MM.1S (cell line): ENCODE measurements around the gene CSF3.

Experiments
- DNase-seq: peaks from one replicate; pipeline ENCODE4 v3.0.0-alpha.2; 2015
- H2AFZ ChIP-seq: fragments of 300-600 bp; sonication (generic); 2 replicates; pipeline ENCODE4 v1.6.0; 2016; ENCODE audit warnings: antibody characterized with exemption, low read length
- H3F3A ChIP-seq: fragments of 300-600 bp; sonication (generic); 2 replicates; pipeline ENCODE4 v1.6.1; 2016; ENCODE audit warnings: mild to moderate bottlenecking, antibody characterized with exemption, low read length, moderate library complexity, mixed read lengths; ENCODE audit not compliant: insufficient read depth
- H3K27ac ChIP-seq: fragments of 300-600 bp; sonication (generic); 2 replicates; pipeline ENCODE4 v1.5.1; 2016; ENCODE audit warnings: mild to moderate bottlenecking, low read length
- H3K27me3 ChIP-seq: fragments of 300-600 bp; sonication (generic); replicated peaks from 2 replicates; pipeline ENCODE4 v1.6.0; 2016; ENCODE audit warnings: low read length; ENCODE audit not compliant: insufficient read depth
- H3K36me3 ChIP-seq: fragments of 300-600 bp; sonication (generic); replicated peaks from 2 replicates; pipeline ENCODE4 v1.6.1; 2016; ENCODE audit warnings: mild to moderate bottlenecking, low read length, mixed read lengths; ENCODE audit not compliant: insufficient read depth
- H3K4me1 ChIP-seq: fragments of 300-600 bp; sonication (generic); 2 replicates; pipeline ENCODE4 v1.6.1; 2016; ENCODE audit warnings: low read length, mixed read lengths
- H3K4me2 ChIP-seq: fragments of 300-600 bp; sonication (generic); 2 replicates; pipeline ENCODE4 v1.6.0; 2016; ENCODE audit warnings: low read depth, low read length
- H3K4me3 ChIP-seq: fragments of 300-600 bp; sonication (generic); 2 replicates; pipeline ENCODE4 v1.5.1; 2016; ENCODE audit warnings: low read length, mixed read lengths
- H3K79me2 ChIP-seq: fragments of 300-600 bp; sonication (generic); 2 replicates; pipeline ENCODE4 v1.6.1; 2016; ENCODE audit warnings: mixed run types, low read length, mixed read lengths
- H3K9ac ChIP-seq: fragments of 300-600 bp; sonication (generic); 2 replicates; pipeline ENCODE4 v1.6.1; 2016; ENCODE audit warnings: low read length, mixed read lengths
- H3K9me2 ChIP-seq: fragments of 300-600 bp; sonication (generic); replicated peaks from 2 replicates; pipeline ENCODE4 v1.6.1; 2016; ENCODE audit warnings: mild to moderate bottlenecking, low read length, mixed read lengths; ENCODE audit not compliant: insufficient read depth
- H3K9me3 ChIP-seq: fragments of 300-600 bp; sonication (generic); replicated peaks from 2 replicates; pipeline ENCODE4 v1.6.1; 2016; ENCODE audit warnings: mild to moderate bottlenecking, low read length, mixed read lengths; ENCODE audit not compliant: insufficient read depth
- H4K20me1 ChIP-seq: fragments of 300-600 bp; sonication (generic); 2 replicates; pipeline ENCODE4 v1.6.1; 2016; ENCODE audit warnings: mild to moderate bottlenecking, low read length, moderate library complexity, mixed read lengths; ENCODE audit not compliant: insufficient read depth
- CTCF ChIP-seq: fragments of 300-600 bp; sonication (generic); IDR thresholded peaks from 2 replicates; pipeline ENCODE4 v1.5.1; 2016; ENCODE audit warnings: antibody characterized with exemption, low read length, mixed read lengths
- EZH2 ChIP-seq: fragments of 300-600 bp; sonication (generic); optimal IDR thresholded peaks from 2 replicates; pipeline ENCODE3; 2017; ENCODE audit warnings: low read depth, mild to moderate bottlenecking, antibody characterized with exemption, low read length, mixed read lengths
- EZH2phosphoT487 ChIP-seq: fragments of 300-600 bp; sonication (generic); IDR thresholded peaks from 2 replicates; pipeline ENCODE4 v1.6.1; 2018; ENCODE audit warnings: antibody characterized with exemption, low read length

Gene CSF3

GRCh38 chr17:39988206-39988810, 26.9 kb upstream of the CSF3 start:
- Histone ChIP-seq H3K9me2 (no peaks in the 10 kb centered on the region), H3K9ac (no peak overlapping the region), H3K27me3 (no peaks in the 10 kb centered on the region), H4K20me1 (no peaks in the 10 kb centered on the region), H3K79me2 (peaks cover 57% of the 10 kb centered on the region), H3K27ac (no peak overlapping the region), H3K4me2 (no peak overlapping the region), H3K9me3 (no peaks in the 10 kb centered on the region), H2AFZ (no peak overlapping the region), H3K4me3 (no peak overlapping the region), H3K4me1 (no peaks in the 10 kb centered on the region), H3K36me3 (peaks cover 42% of the 10 kb centered on the region), H3F3A (no peaks in the 10 kb centered on the region)
- DNase-seq: no peak
- TF ChIP-seq EZH2phosphoT487 (no peak), EZH2 (no peak), CTCF (no peak)

DNA sequence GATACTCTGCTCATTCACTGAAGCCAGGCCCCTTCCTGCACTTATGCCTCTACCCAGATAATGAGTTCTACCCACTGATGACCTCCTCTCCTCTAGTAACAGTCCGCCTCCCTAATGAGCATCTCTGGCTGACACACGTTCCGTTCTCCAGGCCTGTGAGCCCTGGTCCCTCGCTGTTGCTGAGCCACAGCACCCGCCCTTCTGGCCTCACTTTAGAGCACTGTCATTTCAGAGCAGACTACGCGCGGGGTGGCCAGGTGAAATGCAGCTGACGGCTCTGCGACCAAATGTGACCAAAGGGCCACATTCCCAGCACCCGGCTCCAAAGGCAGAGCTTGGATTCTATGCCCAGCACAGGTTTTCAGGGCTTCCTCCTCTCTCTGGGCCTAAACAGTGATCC, 20.8 kb upstream of the CSF3 start:
- peaks cover 8% of the 10 kb centered on the region; the same call in 1 of the 2 replicates for H3K79me2 ChIP-seq
- H3F3A ChIP-seq: no peaks in the 10 kb centered on the region; the same call in 1 of the 2 replicates
- no peaks in the 10 kb centered on the region for H3K4me1 ChIP-seq
- no peak overlapping the region for H3K4me2 ChIP-seq
- DNase-seq: no peak
- H3K9ac ChIP-seq: no peak overlapping the region
- H2AFZ ChIP-seq: no peak overlapping the region
- no peaks in the 10 kb centered on the region for H3K9me3 ChIP-seq
- no peak for TF ChIP-seq EZH2
- no peak for TF ChIP-seq EZH2phosphoT487
- TF ChIP-seq CTCF: no peak
- no peak overlapping the region for H3K4me3 ChIP-seq
- no peaks in the 10 kb centered on the region for H3K9me2 ChIP-seq
- H4K20me1 ChIP-seq: no peaks in the 10 kb centered on the region
- no peaks in the 10 kb centered on the region for H3K27me3 ChIP-seq
- no peak overlapping the region for H3K27ac ChIP-seq
- peaks cover 28% of the 10 kb centered on the region; the same call in 1 of the 2 replicates for H3K36me3 ChIP-seq

DNA sequence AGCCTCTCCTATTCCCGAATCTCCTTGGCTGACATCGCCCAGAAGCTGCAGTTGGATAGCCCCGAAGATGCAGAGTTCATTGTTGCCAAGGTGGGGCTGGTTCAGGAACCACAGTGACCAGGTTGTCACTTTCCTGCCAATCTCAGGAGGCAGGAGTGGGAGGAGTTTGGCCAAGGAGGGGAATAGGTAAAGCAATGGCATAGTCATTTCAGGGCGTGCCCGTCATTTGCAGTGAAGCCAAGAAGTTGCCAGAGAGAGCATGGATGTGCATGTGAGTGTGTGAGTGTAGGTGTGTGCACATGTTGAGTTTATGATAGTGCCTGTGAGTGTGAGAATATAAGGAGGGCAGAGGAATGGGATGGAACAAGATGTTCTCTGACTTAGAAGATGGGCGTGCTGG, 19.8 kb upstream of the CSF3 start:
- TF ChIP-seq EZH2phosphoT487 (no peak), EZH2 (no peak), CTCF (no peak)
- no peaks in the 10 kb centered on the region for H3K4me1 ChIP-seq
- peaks cover 4% of the 10 kb centered on the region; the same call in 1 of the 2 replicates for H3F3A ChIP-seq
- H2AFZ ChIP-seq: no peak overlapping the region
- H3K4me3 ChIP-seq: no peak overlapping the region
- no peak overlapping the region for H3K9ac ChIP-seq
- H3K4me2 ChIP-seq: no peak overlapping the region
- H3K27me3 ChIP-seq: no peaks in the 10 kb centered on the region
- no peak for DNase-seq
- H3K9me2 ChIP-seq: no peaks in the 10 kb centered on the region
- peaks cover 5% of the 10 kb centered on the region; the same call in 1 of the 2 replicates for H3K79me2 ChIP-seq
- H3K36me3 ChIP-seq: peaks cover 23% of the 10 kb centered on the region; the same call in 1 of the 2 replicates
- H3K9me3 ChIP-seq: no peaks in the 10 kb centered on the region
- no peak overlapping the region for H3K27ac ChIP-seq
- H4K20me1 ChIP-seq: no peaks in the 10 kb centered on the region
